NCI-H510A treated with DMSO at 0.1 percent for 48 hours (cell line): ENCODE data around the gene TEX38.
"Not testable (repeated sequence)": the region's sequence is repeated elsewhere in the genome, so short reads cannot be mapped to it uniquely, and the experiment has no call there.

ENCODE experiments used
- DNase-seq: peaks from one replicate; lab custom pipeline; 2025; lab: John Stamatoyannopoulos, UW

TEX38 gene

GRCh38 chr1:46655848-46656247 is 15.8 kb upstream of the TEX38 start:
- DNase-seq = no peak

GRCh38 chr1:46656643-46657042 is 15.0 kb upstream of the TEX38 start:
- no peak for DNase-seq

DNA sequence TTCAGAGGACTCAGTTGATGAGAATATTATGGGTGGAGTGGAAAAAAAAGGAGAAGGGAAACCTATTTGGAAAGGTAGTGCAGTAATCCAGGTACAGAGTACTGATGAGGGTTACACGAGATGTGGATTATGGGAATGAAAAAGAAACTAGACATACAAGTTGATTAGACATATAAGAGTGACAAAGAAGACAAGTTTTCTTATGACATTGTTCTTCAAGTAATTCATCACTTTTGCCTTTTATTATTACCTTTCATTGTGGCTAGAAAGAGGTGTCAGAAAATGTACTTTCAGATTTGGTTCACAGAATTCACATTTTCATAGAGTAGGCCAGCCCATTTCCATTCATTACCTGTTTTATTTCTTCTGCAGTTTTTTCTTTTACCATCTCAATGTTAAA is 13.9 kb upstream of the TEX38 start:
- no peak for DNase-seq

- DNase-seq = no peak
These were observed 12.3 kb upstream of the TEX38 start for GRCh38 chr1:46659307-46659870.

GRCh38 chr1:46660116-46660515 is 11.5 kb upstream of the TEX38 start:
- not testable (repeated sequence) for DNase-seq

DNA sequence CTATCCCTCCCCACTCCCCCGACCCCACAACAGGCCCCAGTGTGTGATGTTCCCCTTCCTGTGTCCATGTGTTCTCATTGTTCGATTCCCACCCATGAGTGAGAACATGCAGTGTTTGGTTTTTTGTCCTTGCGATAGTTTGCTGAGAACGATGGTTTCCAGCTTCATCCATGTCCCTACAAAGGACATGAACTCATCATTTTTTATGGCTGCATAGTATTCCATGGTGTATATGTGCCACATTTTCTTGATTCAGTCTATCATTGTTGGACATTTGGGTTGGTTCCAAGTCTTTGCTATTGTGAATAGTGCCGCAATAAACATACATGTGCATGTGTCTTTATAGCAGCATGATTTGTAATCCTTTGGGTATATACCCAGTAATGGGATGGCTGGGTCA is 8.7 kb upstream of the TEX38 start:
- not testable (repeated sequence) for DNase-seq

DNA sequence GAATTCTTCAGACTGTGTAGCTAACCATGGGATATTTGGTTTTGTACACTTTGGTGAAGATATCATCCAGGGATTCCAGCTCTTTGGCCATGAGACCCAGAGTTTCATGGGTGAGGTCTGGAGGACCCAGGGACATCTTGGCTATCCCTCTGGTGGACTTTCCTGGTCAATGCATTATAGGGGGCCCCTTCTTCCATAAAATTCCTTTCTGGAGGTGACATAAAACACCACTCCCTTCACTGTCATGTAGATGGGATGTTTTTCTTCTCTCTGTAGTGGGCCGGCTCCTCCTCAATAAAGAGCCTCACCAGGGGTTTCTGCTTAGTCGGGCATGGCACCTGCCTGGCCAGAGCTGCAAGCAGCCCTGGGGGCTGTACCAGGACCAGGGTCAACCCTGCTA is 5.7 kb upstream of the TEX38 start:
- DNase-seq = no peak

DNA sequence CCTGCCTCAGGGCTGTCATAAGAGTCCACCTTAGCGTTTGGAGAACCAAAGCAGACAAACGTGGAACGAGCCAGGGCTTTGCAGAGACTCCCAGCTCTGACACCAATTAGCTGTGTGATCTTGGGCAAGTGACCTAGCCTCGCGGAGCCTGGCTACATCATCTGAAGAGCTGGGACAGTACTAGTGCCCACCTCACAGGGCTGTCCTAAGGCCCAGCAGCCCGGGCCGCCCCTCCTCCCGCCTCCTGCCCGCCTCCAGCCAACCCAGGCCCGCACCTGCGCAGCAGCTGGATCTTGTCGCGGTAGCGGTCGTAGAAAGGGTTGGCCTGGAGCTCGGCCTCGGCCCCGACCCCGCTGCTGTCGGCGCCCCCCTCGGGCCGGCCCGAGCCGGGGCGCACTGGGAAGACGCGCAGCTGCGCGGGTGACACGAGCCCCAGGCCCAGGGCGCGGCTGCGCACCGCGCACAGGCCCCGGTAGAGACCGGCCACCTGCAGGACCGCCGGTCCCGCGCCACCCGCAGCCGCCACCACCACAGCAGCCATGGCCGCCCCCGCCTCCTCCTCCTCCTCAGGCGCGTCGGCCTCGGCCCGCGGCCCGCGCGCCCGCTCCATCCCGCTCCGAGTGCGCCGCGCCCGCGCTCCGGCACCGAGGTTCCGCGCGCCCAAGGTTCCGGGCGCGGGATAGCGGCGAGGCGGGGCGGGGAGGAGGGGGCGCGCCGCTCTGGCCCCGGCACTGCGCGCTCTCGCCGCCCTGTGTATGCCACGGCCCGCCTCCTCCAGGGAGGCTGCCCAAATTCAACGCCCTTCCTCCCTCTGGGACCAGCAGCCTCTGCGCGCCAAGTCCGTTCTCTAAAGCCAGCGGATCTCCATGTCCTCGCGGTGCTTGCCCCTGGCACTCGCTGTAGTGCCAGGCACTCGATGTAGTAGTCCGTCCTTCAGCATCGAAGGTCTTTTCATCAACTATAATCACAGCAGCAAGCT is 3.6 kb upstream of the TEX38 start, which contains the start of gene ATPAF1:
ATPAF1 (minus strand) TSS at position 583 of the 979 bp plus-strand sequence; CDS start at position 541, 42 bp downstream.
- DNase-seq = peak; percentile 66

DNA sequence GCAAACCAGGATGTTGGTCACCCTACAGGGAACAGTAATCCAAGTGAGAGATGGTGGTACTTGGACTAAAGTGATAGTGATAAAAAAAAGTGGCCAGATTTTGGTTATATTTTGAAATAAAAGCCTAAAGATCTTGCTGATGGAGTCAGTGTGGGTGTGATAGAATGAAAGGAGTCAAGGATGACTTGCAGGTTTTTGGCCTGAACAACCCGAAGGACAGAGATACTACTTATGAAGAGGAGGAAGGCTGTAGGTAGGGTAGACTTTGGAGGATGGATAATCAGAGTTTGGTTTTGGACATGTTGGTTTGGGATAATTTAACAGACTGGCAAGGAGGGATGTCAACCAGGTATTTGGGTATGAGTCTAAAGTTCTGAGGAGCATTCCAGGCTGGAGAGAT is 1.5 kb upstream of the TEX38 start:
- no peak for DNase-seq

DNA sequence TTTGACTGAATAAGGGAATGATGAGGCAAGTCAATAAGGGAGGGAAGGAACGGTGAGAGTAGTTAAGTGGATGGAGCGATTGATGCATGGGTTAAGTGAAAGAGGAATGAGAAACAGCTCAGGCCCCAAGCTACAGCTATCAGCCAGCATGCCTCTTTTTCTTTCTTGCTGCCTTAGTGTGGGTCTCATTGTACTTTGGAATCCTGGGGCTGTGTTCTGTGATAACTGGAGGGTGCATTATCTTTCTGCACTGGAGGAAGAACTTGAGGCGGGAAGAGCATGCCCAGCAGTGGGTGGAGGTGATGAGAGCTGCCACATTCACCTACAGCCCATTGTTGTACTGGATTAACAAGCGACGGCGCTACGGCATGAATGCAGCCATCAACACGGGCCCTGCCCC is 1.0 kb downstream of the TEX38 start:
- no peak for DNase-seq

DNA sequence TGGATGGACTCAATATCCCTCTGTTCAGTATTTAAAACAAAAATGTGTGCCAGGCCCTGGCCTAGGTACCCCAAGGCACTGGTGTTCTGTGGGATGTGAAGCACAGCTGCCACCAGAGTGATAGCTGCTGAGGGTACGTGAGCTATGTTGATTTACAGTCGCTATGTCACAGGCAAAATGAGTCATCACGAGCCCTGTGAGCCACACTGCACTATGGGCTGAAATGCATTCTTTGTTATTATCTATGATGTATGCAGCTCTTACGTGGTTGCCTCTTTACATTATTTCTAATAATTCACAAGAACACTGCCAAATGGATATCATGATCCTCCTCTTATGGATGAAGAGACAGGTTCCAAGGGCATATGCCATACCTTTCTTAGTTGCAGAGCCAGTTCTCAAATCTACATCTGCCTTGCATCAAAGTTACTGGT is 2.1 kb downstream of the TEX38 start:
- no peak for DNase-seq

- no peak for DNase-seq
These were observed 4.1 kb downstream of the TEX38 start for GRCh38 chr1:46675549-46676314.

DNA sequence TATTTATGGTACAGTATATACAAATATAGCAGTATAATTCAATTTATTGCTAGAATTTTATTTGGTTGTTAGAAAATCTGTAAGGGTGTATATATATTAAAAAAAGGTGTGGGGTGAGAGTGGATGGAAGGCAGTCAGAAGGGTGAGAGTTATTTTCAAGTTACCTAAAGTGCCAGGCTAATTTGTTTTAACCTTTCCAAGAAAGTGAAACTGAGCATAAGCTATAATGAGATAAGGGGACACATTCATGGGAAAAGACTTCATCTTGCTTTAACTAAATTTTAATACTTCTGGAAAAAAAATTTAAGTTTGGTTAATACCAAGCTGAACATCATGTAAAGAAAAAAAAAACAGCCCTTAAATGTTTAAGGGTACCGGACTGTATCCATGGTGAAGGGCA is 4.9 kb downstream of the TEX38 start:
- no peak for DNase-seq

DNA sequence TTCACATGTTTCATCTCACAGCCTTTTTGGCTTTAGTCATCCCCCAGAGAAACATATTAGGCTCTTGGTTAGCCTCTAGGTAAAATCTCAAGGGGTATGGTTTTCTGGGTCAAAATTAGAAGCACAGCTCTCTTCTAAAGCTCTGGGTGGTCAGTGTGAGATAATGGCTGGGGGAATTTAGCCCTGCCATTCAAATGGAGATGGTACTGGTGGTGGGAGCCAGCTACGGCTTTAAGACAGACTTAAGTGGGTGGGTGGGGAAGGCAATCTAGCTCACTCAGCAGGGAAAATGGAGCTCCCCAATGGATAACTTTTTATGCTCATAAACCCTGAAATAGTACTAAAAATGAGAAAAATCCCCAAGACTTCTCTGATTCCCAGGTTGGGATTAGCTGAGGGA is 5.7 kb downstream of the TEX38 start:
- no peak for DNase-seq

DNA sequence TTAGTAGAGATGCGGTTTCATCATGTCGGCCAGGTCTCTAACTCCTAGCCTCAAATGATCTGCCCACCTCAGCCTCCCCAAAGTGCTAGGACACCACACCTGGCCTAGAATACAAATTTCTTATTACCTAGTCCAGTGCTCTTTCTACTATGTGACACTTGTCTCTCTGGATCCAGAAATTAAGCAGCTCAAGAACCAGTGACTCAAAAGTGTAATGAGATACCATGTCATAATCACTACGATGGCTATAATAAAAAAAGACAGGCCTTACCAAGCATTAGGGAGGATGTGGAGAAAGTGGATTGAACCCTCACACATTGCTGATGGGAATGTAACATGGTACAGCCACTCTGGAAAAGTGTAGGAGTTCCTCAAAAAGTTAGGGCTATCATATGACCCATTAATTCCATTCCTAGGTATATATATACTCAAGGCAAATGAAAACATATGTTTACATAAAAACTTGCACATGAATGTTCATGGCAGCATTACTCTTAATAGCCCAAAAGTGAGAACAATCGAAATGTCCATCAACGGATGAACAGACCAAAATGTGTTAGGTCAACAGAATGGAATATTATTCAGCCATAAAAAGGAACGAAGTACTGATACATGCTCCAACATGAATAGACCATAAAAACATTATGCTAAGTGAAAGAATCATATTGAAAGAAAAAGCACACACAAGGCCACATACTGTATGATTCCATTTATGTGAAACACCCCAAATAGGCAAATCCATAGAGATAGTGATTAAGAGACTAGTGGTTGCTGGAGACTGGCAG is 8.3 kb downstream of the TEX38 start:
- DNase-seq = no peak

DNA sequence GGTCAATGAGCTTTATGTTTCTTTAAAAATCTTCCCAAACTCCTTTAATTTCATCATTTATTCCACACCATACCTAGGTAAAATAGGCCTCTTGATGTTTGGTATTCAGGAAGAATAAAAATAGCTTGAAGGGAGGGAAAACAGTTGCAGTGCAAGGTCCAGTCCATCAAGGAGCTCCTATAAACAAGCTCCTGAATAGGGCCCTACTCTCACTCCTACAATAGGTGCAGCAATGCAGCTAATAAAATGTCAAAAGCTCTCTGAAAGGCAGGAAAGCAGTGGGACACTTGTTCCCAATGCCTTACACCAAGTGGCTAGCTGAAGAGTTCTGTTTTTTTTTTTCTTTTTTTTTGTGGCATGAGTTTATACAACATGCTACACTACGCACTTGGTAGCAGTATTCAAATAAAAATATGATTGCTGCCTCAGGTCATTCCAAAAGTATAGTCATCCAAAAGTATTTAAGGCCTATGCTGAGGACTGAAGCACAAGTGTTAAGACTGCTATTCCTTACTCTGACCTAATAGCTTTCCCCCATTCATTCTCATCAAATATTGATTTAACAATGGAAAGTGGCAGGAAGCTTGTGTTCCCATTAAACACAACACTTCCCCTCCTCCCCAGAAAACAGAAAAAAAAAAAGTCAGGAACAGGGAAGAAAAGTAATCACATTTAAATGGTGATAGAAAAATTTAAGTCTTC is 9.8 kb downstream of the TEX38 start:
- no peak for DNase-seq

GRCh38 chr1:46682064-46682463 is 10.4 kb downstream of the TEX38 start:
- no peak for DNase-seq

DNA sequence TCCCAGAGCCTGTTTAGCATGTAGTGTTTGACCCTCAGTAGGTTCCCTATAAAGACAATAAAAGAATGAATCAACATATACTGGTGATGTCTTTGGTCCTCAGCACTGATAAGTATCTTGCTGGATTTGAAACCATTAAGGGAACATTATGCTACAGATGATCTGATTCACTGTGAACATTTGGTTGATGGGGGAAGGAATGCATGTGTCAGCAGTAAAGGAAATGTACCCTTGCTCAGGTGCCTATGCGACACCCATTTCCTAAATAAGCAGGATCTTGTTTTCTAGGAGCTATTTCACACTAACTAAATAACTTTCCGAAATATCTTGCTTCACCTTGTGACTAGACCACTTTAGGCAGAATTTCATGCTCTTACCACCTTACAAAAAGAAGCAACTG is 13.0 kb downstream of the TEX38 start:
- no peak for DNase-seq

DNA sequence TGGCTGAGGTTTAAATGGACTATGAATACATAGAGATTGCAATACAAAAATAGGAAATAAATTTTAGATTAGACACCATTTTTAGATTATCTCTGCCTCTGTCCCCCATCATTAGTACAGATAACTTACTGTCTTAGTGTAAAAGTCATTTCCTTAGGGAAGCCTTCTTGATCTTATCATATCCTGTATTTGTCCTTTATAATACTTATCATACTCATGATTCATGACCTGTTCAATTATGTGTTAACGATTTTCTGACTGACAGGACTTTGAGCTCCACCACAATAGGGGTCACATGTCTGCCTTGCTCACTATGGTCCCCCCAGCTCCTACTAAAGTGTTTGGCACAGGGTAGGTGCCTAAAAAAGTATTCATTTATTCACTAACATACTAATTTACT is 14.6 kb downstream of the TEX38 start:
- DNase-seq = no peak

- no peak for DNase-seq
These were observed 15.5 kb downstream of the TEX38 start for GRCh38 chr1:46687093-46687659.
